Loucy (cell line): ENCODE measurements around the gene BCAS3.

Experiments used
- EZH2phosphoT487 ChIP-seq: fragments of 200-600 bp; IDR thresholded peaks from 2 replicates; pipeline ENCODE4 v1.6.1; 2018; ENCODE audit warnings: antibody characterized with exemption, mild to moderate bottlenecking, moderate library complexity, borderline replicate concordance
- TF ChIP-seq, protein P1 (sequence below): fragments of 200-600 bp; sonication (generic); conservative IDR thresholded peaks from 2 replicates; pipeline ENCODE4 v1.5.1; 2014; ENCODE audit warnings: mild to moderate bottlenecking, antibody characterized with exemption, low read length

DNA sequence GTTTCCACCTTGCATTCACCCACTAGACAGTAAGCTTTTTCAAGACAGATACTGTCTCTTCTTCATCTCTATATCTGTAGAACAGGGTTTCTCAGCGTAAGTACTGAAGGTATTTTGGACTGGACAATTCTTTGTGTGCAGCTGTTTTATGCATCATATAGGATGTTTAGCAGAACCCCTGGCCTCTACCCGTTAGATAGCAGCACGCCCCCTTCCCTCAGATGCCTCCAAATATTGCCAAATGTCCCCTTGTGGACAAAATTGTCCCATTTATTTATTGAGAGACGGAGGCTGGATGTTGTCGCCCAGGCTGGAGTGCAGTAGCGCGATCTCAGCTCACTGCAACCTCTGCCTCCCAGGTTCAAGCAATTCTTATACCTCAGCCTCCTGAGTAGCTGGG, 458.6 kb downstream of the BCAS3 start:
- TF ChIP-seq, protein P1, sequence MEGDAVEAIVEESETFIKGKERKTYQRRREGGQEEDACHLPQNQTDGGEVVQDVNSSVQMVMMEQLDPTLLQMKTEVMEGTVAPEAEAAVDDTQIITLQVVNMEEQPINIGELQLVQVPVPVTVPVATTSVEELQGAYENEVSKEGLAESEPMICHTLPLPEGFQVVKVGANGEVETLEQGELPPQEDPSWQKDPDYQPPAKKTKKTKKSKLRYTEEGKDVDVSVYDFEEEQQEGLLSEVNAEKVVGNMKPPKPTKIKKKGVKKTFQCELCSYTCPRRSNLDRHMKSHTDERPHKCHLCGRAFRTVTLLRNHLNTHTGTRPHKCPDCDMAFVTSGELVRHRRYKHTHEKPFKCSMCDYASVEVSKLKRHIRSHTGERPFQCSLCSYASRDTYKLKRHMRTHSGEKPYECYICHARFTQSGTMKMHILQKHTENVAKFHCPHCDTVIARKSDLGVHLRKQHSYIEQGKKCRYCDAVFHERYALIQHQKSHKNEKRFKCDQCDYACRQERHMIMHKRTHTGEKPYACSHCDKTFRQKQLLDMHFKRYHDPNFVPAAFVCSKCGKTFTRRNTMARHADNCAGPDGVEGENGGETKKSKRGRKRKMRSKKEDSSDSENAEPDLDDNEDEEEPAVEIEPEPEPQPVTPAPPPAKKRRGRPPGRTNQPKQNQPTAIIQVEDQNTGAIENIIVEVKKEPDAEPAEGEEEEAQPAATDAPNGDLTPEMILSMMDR, result no peak
- no peak for TF ChIP-seq EZH2phosphoT487
